ENCODE data around the gene TMEM119.
"Not testable (repeated sequence)": the region's sequence is repeated elsewhere in the genome, so short reads cannot be mapped to it uniquely, and the experiment has no call there.

TMEM119 gene

GRCh38 chr12:108602976-108603704 is 5.3 kb upstream of the TMEM119 start:
- no peak for DNase-seq (ENCODE audit: low read depth in 2 of 2, low spot score in 1 of 2)

DNA sequence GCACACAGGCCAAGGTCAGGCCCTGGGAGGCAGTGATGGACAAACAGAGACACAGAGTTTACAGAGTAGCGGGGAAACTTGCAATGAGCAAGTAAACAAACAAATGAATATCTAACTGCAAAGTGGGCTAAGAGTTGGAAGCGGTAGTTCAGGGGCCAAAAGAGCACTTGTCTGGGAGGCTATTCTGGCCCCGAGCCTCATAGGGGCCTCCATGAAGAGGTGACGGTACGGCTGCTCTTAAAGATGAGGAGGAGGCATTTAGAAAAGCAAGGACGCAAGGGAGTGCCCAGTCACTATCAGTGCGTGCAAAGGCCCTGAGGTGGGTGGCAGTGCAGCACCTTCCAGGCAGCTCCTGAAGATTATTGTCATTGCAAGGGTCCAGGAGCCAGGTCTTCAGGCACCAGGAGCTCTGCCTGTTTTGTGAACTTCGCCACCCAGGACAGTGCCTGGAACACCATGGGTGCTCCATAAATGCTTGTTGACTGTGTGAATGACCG is 4.4 kb upstream of the TMEM119 start:
- DNase-seq (ENCODE audit: low read depth in 2 of 2, low spot score in 1 of 2), result no peak

DNA sequence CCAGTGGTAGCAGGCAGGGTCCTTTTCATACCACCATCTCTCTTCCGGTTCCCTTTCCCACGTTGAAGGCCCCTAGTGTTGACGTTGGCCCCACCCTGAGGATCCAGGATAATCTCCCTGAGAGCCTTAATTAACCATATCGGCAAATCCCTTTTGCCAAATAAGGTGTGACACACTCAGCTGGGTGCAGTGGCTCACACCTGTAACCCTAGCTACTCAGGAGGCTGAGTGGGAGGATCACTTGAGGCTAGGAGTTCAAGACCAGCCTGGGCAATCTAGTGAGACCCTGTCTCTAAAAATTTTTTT is 2.8 kb upstream of the TMEM119 start:
- DNase-seq (ENCODE audit: low read depth in 2 of 2, low spot score in 1 of 2), result no peak

- no peak for DNase-seq (ENCODE audit: low read depth in 2 of 2, low spot score in 1 of 2)
Measured at GRCh38 chr12:108599948-108600701, 2.2 kb upstream of the TMEM119 start.

DNA sequence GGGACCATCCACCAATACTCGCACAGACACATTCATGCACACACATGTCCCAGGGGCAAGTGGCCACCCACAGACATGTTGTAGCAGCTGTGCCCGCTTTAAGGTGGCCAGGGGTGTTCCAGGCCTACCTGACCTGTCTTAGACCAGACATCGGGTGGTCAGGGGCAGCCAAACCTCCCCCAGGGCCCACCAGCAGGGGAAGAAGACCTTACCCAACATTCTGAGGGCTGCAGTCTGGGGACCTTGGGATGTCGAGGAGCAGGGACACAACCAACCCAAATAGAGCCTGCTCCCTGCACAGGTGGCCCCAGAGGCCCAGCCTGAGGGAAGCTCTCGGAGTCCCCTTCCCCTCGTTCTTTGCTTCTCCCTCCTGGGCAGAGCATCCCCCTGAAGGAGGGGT is 1.7 kb upstream of the TMEM119 start:
- DNase-seq (ENCODE audit: low read depth in 2 of 2, low spot score in 1 of 2), result no peak

- no peak for DNase-seq (ENCODE audit: low read depth in 2 of 2, low spot score in 1 of 2)
Measured at GRCh38 chr12:108598553-108599250, 818 bp upstream of the TMEM119 start.

GRCh38 chr12:108596854-108597558 is 878 bp downstream of the TMEM119 start:
- no peak for DNase-seq (ENCODE audit: low read depth in 2 of 2, low spot score in 1 of 2)

DNA sequence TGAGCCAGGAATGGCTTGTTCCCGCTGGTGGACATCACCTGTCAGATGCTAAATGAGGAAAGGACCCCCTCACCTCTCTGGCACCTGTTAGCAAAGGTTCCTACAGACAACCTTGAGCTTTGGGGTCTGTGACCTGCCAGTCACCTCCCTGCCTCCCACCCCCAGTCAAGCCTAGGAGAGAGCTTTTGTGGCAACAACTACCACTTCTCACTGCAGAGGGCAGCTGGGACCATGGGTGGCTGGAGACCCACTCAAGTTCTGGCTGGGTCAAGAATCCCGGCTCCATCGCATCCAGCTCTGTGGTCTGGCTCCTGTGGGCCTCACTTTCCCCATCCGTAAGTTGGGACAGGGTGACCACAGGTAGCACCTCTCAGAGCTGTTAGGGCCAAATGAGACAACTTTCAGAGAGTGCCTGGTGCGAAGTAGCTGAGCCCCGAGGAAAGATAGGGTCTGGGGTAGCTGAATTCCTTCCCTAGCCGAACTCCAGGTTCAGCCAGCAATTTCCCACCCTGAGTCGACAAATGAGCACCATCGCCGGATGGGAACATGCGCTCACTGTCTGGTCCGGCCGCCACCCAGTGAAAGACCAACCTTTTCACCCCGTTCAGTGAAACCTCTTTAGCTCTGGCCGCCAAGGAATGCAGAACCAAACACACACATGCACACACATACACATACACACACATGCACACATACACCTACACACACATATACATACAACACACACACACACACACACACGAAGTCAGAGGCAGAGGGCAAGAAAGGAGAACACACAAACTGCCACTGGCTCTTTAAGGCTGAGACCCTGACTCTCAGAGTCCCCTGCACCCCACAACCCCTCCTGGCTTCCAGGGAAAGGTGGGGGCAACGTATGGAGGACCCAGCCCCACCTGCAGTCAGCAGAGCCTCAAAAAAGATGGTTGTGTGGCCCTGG is 1.9 kb downstream of the TMEM119 start:
- DNase-seq (ENCODE audit: low read depth in 2 of 2, low spot score in 1 of 2), result no peak

DNA sequence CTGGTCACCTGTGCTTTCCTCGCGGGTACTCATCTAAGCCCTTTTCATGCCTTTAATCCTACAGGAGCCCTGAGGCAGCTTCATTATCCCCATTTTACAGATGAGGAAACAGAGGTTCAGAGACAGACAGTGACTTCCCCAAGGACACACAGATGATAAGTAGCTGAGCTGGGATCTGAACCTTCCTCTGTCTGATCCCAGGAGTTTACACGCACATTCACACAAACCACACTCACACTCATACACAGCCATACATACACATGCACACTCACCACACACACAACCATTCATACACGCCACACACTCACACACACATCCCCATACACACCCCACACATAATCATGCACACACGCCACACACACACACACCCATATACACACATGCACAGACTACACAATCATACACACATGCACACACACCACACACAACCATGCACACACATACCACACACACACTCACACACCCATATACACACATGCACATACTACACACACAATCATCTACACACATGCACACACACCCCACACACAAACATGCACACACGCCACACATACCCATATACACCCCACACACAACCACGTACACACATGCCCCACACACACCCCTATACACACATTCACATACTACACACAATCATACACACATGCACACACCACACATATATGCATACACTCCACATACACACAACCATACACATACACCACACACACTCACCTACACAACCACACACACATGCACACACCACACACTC is 2.7 kb downstream of the TMEM119 start:
- DNase-seq (ENCODE audit: low read depth in 2 of 2, low spot score in 1 of 2), result no peak

GRCh38 chr12:108594323-108594903 is 3.5 kb downstream of the TMEM119 start:
- DNase-seq (ENCODE audit: low read depth in 2 of 2, low spot score in 1 of 2), result no peak

GRCh38 chr12:108592033-108592909 is 5.6 kb downstream of the TMEM119 start:
- DNase-seq (ENCODE audit: low read depth in 2 of 2, low spot score in 1 of 2), result no peak

DNA sequence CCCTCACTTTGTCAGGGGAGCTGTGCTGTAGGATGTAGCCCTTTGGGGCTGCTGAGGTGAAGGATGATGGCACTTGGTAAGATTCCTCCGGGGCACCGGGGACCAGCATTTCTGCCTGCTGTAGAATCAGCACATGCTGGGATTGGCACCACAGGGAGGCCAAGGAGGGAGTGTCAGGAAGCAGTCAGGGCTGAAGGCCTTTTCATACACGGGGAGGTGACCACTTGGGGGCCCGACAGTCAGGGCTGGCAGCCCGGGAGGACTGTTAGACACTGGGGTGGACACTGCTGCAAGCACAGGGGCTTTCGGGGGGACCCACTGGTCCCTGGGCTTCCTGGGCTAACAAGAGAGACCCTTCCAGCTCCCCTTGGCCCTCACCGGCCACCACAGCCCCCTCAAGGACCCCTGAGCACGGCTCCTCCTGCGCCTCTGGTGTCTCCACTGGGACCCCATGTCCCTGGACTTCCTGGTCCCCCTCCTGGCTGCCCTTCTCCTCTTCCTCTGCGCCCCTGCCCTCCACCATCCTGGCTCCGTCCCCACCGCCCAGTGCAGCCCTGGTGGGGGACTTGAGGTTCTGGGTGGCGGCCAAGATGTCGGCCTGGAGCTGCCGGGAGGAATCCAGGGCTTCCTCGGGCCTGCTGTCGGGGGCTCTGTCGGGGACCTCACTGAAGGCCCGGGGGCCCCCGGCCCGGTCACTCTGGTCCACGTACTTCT is 6.5 kb downstream of the TMEM119 start:
- DNase-seq (ENCODE audit: low read depth in 2 of 2, low spot score in 1 of 2), result no peak

DNA sequence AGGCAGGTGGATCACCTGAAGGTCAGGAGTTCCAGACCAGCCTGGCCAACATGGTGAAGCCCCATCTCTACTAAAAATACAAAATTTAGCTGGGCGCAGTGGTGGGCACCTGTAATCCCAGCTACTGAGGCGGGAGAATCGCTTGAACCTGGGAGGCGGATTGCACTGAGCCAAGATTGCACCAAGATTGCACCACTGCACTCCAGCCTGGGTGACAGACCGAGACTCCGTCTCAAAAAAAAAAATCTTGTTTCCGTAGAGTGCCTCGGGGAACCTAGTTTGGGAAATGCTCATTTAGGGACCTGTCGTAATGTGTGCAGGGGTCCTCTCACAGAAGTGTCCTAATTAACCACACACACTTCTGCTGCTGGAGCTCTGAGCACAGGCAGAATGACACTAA is 7.4 kb downstream of the TMEM119 start:
- not testable (repeated sequence) for DNase-seq (ENCODE audit: low read depth in 2 of 2, low spot score in 1 of 2)

DNA sequence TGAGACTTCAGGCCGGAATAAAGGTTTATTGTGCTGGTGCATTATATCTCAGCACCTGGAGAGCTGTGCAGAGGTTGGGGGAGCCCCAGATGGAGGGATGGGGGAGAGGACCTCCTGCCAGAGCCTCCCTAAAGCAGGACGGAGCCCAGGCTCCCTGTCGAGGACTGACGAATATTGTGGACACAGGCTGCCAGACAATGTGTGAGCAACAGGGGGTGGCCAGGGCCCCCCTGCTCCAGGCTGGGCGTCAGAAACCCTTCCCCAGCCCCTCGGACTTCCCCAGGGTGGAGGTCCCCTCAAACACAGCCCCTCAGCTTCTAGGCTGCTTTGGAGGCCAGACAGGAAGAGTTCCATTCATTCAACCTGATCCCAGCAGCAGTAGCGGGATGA is 8.0 kb downstream of the TMEM119 start:
- DNase-seq (ENCODE audit: low read depth in 2 of 2, low spot score in 1 of 2), result no peak

- no peak for DNase-seq (ENCODE audit: low read depth in 2 of 2, low spot score in 1 of 2)
Measured at GRCh38 chr12:108589028-108589839, 8.7 kb downstream of the TMEM119 start.

DNA sequence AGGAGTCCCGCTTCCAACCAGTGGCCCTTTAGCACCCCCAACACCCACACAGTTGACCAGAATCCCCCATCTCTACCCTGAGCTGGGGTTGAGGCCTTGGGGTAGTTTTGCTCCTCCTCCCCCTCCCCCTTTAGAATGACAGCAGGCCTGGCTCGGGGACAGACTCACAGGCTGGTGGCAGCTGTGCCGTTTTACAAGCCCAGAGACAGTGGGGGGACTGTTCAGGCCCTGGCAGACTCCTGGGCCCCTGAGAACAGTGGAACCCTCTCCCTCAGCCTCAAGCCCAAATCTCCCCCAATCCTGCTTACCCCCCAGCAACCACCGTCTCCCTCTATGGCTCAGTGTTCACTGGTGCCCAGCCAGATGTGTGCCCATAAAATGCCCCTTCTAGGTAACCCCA is 10.1 kb downstream of the TMEM119 start:
- DNase-seq (ENCODE audit: low read depth in 2 of 2, low spot score in 1 of 2), result no peak

GRCh38 chr12:108586306-108586705 is 11.6 kb downstream of the TMEM119 start:
- no peak for DNase-seq (ENCODE audit: low read depth in 2 of 2, low spot score in 1 of 2)

Data from stimulated activated CD8-positive, alpha-beta memory T cell treated with anti-CD3 and anti-CD28 coated beads, Interleukin-4, amount 100 ng/mL, for 1 hour (primary cell).